ENCODE measurements around the gene RMRP. TPM values are rescaled to one million over a fixed set of nuclear protein-coding genes. Genes with fewer than 3 reads are reported as not detected.

The RMRP gene
- total and polyA plus RNA-seq, 2 of the 4 experiments (the other 2 are of a cell fraction), result 39.7 to 13,690 TPM

- Histone ChIP-seq H3K4me3 (ENCODE audit: insufficient read depth, low read depth, low read length) (no peak overlapping the region), H2AFZ (replicated peaks; ENCODE audit: low read length, poor library complexity) (no peak overlapping the region), H3K9me1 (ENCODE audit: insufficient read depth, low read length) (peaks cover 47% of the 10 kb centered on the region), H3K14ac (replicated peaks; ENCODE audit: low read depth, low read length) (peak overlapping the region; percentile 12; the same call in 1 of the 2 replicates), H3K9me3 (ENCODE audit: control insufficient read depth, insufficient read depth, low read length) (no peaks in the 10 kb centered on the region), H3K27me3 (ENCODE audit: control insufficient read depth, insufficient read depth, low read length) (no peaks in the 10 kb centered on the region), H2BK5ac (ENCODE audit: low read depth, low read length, poor library complexity, severe bottlenecking) (peak overlapping the region; percentile 49), H3K56ac (ENCODE audit: extremely low read depth, insufficient read depth, low read length) (no peak overlapping the region), H2BK120ac (ENCODE audit: low read depth, low read length) (0 out of 2 replicates have a peak overlapping the region, but pooled peaks have one; percentile 20), H3K18ac (ENCODE audit: low read depth, low read length) (no peak overlapping the region), H3K36me3 (ENCODE audit: control insufficient read depth, insufficient read depth, low read length) (peaks cover 35% of the 10 kb centered on the region), H3K4ac (ENCODE audit: low read depth, low read length) (peak overlapping the region; percentile 30), H2BK20ac (ENCODE audit: low read depth, low read length) (peak overlapping the region; percentile 57; the same call in 1 of the 2 replicates), H2BK15ac (ENCODE audit: low read depth, low read length) (peak overlapping the region; percentile 43; the same call in 1 of the 3 replicates), H3K23ac (ENCODE audit: low read depth, low read length) (no peak overlapping the region), H3K9ac (ENCODE audit: low read depth, low read length) (no peak overlapping the region), H3K4me1 (ENCODE audit: control insufficient read depth, insufficient read depth, low read length) (peaks cover 43% of the 10 kb centered on the region), H4K91ac (ENCODE audit: insufficient read depth, low read depth, low read length) (peak overlapping the region; percentile 18; the same call in 1 of the 2 replicates), H2AK9ac (replicated peaks; ENCODE audit: low read depth, low read length, poor library complexity) (peak overlapping the region; percentile 60), H4K20me1 (ENCODE audit: insufficient read depth, low read length) (peaks cover 50% of the 10 kb centered on the region), H4K8ac (ENCODE audit: low read depth in 2 of 2, low read length in 2 of 2) (no peak overlapping the region), H3K79me1 (ENCODE audit: low read depth in 1 of 2, low read length in 2 of 2) (peaks cover 13 to 48% of the 10 kb centered on the region in 2 experiments), H4K5ac (ENCODE audit: low read depth, low read length) (no peak overlapping the region; the same call in 1 of the 2 replicates), H3K4me2 (ENCODE audit: low read depth, low read length) (no peak overlapping the region), H2AK5ac (ENCODE audit: low read depth, low read length) (peak overlapping the region; percentile 36; the same call in 1 of the 2 replicates), H3K27ac (ENCODE audit: insufficient read depth, low read length) (no peak overlapping the region)
- no TSS peak for BruUV-seq (replicated peaks)
- DNase-seq, result no peak
- in situ Hi-C loops (cut with MboI; ENCODE audit: low sequenced_read_pairs), result no loop called here
- CTCF ChIA-PET, result interaction anchor here (1.6 kb wide), 1 partner anchor 19 kb away, joined by 8 read pairs; no protein-coding TSS in a partner anchor
- POLR2A ChIA-PET (ENCODE audit: unreplicated experiment), result interaction anchor here (1.0 to 2.7 kb wide), 4 partner anchors 10 to 49 kb away, joined by 4 to 25 read pairs (median 10); partner anchors contain the start of gene TPM2
- ATAC-seq (ENCODE audit: low read depth), result peak; percentile 9
- dilution Hi-C loops (cut with HindIII; ENCODE audit: low sequenced_read_pairs, unreplicated experiment), result no loop called here
- 93% methylated on average over 2 of the region's 8 CpGs; no CpG with 5 or more reads in 1 of the 2 experiments for WGBS, 2 experiments (ENCODE audit: extremely low coverage in 2 of 2, insufficient read length in 1 of 2)
- TF ChIP-seq MAZ (IDR thresholded peaks at IDR 0.05; ENCODE audit: borderline replicate concordance, low read depth, low read length), result no peak
- TF ChIP-seq CEBPB (IDR thresholded peaks at IDR 0.05; ENCODE audit: low read depth, low read length), result no peak
- TF ChIP-seq ELK1 (IDR thresholded peaks at IDR 0.05; ENCODE audit: borderline replicate concordance, low read depth, low read length), result no peak
- no peak for TF ChIP-seq POLR2A (IDR thresholded peaks at IDR 0.05; ENCODE audit: low read depth, low read length)
- TF ChIP-seq MAFK (IDR thresholded peaks at IDR 0.05; ENCODE audit: low read depth, low read length), result no peak
- no peak for TF ChIP-seq RAD21 (IDR thresholded peaks at IDR 0.05; ENCODE audit: low read length)
- TF ChIP-seq RCOR1 (IDR thresholded peaks at IDR 0.05; ENCODE audit: insufficient replicate concordance, low read length), result no peak
- TF ChIP-seq BHLHE40 (IDR thresholded peaks at IDR 0.05; ENCODE audit: low read depth, low read length), result no peak
- intact Hi-C loops (cut with micrococcal nuclease), result loop anchor here (1.0 to 10.0 kb wide), 3 partner anchors 11 to 75 kb away; partner anchors contain the start of genes ARHGEF39 and TESK1
Measured at GRCh38 chr9:35679766-35680330, 22.0 kb upstream of the RMRP start.
